ENCODE results near the gene JAKMIP1. TPM values are rescaled to one million over a fixed set of nuclear protein-coding genes. Genes with fewer than 3 reads are reported as not detected.

The JAKMIP1 gene
- total RNA-seq, 1 experiment from 2014 or later: not detected

DNA sequence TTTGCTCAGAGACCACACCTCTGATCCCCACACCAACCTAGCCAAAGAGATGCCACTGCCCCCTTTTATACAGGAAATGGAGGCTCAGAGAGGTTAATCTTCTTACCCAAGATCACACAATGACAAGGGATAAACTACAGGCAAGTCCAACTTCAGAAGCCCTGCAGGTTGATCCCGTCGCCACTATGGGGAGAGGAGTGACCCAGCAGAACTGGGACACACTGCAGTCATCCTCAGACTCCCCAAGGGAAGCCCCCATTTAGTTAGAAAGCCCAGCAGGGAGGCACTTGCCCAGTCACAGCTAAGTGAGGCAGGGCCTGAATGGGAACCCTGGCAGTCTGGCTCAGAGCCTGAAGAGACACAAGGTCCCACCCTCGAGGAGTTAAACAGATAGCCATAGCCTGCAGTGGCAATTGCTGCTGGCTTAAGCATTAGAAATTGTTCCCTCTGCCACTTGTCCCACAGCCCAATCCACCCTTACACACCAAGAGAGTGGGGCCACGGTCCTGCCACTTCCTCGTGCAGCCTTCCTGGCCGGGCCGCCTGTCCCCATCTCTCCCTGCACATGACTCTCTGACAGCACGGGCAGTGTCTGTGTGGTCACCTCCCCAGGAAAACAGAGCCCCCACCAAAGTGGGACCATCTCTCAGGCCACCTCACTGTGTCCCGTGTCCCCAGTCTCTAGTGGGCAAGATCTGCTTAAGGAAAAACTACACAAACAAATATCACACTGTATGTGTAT, 2.7 kb downstream of the JAKMIP1 start:
- peaks cover 26% of the 10 kb centered on the region for H3K9me3 Mint-ChIP-seq (ENCODE audit: unreplicated experiment)

DNA sequence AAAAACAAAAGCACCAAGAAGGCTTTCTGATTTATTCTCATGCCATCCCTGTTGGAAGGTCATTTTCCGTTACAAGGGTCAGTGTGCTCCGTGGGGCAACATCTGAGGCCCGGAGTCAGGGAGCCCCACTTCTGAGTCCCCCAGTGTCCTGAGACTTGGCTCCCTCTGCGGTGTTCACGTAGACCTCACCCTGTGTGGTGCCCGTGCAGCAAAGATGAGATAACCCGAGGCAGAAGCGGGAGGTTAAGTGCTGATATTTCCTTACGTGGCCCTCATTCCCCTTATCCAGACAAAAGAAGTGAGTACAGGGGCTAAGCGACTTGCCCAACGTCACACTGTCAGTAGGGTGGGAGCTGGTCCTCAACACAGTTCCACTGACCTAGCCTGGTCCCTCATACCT, 3.5 kb downstream of the JAKMIP1 start:
- POLR2A ChIA-PET: no interaction called here
- Mint-ChIP-seq H3K9me3 (ENCODE audit: unreplicated experiment) (peaks cover 19% of the 10 kb centered on the region), H3K36me3 (ENCODE audit: insufficient read depth, unreplicated experiment) (peaks cover 5% of the 10 kb centered on the region), H3K27ac (ENCODE audit: low read depth, unreplicated experiment) (no peak overlapping the region), H3K4me1 (ENCODE audit: insufficient read depth, unreplicated experiment) (no peaks in the 10 kb centered on the region), H3K4me3 (ENCODE audit: unreplicated experiment) (no peak overlapping the region), H3K27me3 (ENCODE audit: insufficient read depth, unreplicated experiment) (no peaks in the 10 kb centered on the region)
- intact Hi-C loops (cut with micrococcal nuclease): no loop called here
- TF ChIP-seq, protein P1, sequence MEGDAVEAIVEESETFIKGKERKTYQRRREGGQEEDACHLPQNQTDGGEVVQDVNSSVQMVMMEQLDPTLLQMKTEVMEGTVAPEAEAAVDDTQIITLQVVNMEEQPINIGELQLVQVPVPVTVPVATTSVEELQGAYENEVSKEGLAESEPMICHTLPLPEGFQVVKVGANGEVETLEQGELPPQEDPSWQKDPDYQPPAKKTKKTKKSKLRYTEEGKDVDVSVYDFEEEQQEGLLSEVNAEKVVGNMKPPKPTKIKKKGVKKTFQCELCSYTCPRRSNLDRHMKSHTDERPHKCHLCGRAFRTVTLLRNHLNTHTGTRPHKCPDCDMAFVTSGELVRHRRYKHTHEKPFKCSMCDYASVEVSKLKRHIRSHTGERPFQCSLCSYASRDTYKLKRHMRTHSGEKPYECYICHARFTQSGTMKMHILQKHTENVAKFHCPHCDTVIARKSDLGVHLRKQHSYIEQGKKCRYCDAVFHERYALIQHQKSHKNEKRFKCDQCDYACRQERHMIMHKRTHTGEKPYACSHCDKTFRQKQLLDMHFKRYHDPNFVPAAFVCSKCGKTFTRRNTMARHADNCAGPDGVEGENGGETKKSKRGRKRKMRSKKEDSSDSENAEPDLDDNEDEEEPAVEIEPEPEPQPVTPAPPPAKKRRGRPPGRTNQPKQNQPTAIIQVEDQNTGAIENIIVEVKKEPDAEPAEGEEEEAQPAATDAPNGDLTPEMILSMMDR (IDR thresholded peaks at IDR 0.05; ENCODE audit: unreplicated experiment): no peak
- no TSS peak for BruUV-seq (replicated peaks)
- CTCF ChIA-PET: no interaction called here
- DNase-seq (ENCODE audit: unreplicated experiment): no peak

More for the DNA sequence above, 2.7 kb downstream of the JAKMIP1 start:
- BruUV-seq (replicated peaks): no TSS peak
- Mint-ChIP-seq H3K27me3 (ENCODE audit: insufficient read depth, unreplicated experiment) (no peaks in the 10 kb centered on the region), H3K4me1 (ENCODE audit: insufficient read depth, unreplicated experiment) (no peaks in the 10 kb centered on the region), H3K4me3 (ENCODE audit: unreplicated experiment) (no peak overlapping the region), H3K27ac (ENCODE audit: low read depth, unreplicated experiment) (no peak overlapping the region), H3K36me3 (ENCODE audit: insufficient read depth, unreplicated experiment) (peaks cover 5% of the 10 kb centered on the region)
- TF ChIP-seq, protein P1 (IDR thresholded peaks at IDR 0.05; ENCODE audit: unreplicated experiment): no peak
- no peak for DNase-seq (ENCODE audit: unreplicated experiment)
- ChIA-PET POLR2A (no interaction called here), CTCF (no interaction called here)
- intact Hi-C loops (cut with micrococcal nuclease): no loop called here

DNA sequence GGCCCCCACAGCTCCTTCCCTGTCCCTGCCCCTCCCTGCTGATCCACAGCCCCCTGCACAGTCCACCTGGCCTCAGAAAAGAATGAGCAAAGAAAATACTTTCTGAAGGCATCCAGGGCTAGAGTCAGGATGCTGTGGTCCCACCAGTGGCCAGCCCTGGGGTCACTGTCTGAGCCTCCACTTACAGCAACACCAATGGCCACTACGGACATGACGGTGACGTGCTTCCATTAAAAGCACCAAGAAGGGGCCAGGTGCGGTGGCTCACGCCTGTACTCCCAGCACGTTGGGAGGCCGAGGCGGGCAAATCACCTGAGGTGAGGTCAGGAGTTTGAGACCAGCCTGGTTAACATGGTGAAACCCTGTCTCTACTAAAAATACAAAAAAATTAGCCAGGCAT, 4.0 kb downstream of the JAKMIP1 start:
- Mint-ChIP-seq H3K4me1 (ENCODE audit: insufficient read depth, unreplicated experiment) (no peaks in the 10 kb centered on the region), H3K36me3 (ENCODE audit: insufficient read depth, unreplicated experiment) (peaks cover 5% of the 10 kb centered on the region), H3K27me3 (ENCODE audit: insufficient read depth, unreplicated experiment) (no peaks in the 10 kb centered on the region), H3K4me3 (ENCODE audit: unreplicated experiment) (no peak overlapping the region), H3K9me3 (ENCODE audit: unreplicated experiment) (peaks cover 14% of the 10 kb centered on the region), H3K27ac (ENCODE audit: low read depth, unreplicated experiment) (no peak overlapping the region)
- TF ChIP-seq, protein P1 (IDR thresholded peaks at IDR 0.05; ENCODE audit: unreplicated experiment): no peak
- DNase-seq (ENCODE audit: unreplicated experiment): no peak
- BruUV-seq (replicated peaks): no TSS peak
- CTCF ChIA-PET: no interaction called here
- POLR2A ChIA-PET: no interaction called here
- intact Hi-C loops (cut with micrococcal nuclease): no loop called here

DNA sequence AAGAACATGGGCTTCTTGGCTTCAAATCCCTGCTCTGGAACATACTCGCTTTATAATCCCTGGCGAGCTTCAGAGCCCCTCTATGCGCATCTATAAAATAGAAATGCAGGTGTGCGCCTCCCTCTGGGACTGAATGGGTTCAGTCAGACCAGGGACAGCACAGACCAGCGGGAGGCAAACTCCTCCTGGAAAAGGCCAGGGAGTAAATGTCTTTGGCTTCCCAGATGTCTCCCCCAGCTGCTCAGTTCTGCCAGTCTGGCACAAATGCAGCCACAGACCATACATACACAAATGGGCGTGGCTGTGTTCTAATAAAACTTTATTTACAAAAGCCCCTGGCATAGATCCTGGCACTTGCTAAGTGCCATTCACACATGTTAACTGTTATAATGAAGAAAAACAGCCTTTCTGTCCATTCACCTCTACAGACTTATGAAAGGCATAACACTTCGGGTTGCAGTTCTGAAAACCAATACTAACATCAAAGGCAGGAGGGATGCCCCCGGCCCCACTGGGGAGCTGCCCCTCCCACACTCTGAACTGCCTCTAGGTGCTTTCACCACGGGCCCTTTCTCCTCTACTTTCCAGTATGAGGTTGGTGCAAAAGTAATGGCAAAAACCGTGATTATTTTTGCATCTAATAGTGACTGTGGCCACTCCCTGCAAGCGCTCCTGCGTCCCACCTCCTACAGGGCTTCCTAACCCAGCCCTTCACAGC, 4.6 kb downstream of the JAKMIP1 start:
- peaks cover 8% of the 10 kb centered on the region for H3K9me3 Mint-ChIP-seq (ENCODE audit: unreplicated experiment)
- intact Hi-C loops (cut with micrococcal nuclease): no loop called here
- CTCF ChIA-PET: no interaction called here

More for the DNA sequence above, 4.6 kb downstream of the JAKMIP1 start:
- Mint-ChIP-seq H3K4me3 (ENCODE audit: unreplicated experiment) (no peak overlapping the region), H3K27me3 (ENCODE audit: insufficient read depth, unreplicated experiment) (no peaks in the 10 kb centered on the region), H3K27ac (ENCODE audit: low read depth, unreplicated experiment) (no peak overlapping the region), H3K4me1 (ENCODE audit: insufficient read depth, unreplicated experiment) (no peaks in the 10 kb centered on the region), H3K36me3 (ENCODE audit: insufficient read depth, unreplicated experiment) (peaks cover under 1% of the 10 kb centered on the region)
- TF ChIP-seq, protein P1 (IDR thresholded peaks at IDR 0.05; ENCODE audit: unreplicated experiment): no peak
- no TSS peak for BruUV-seq (replicated peaks)
- POLR2A ChIA-PET: no interaction called here
- DNase-seq (ENCODE audit: unreplicated experiment): no peak
